ENCODE results near the gene STK10. TPM values are rescaled to one million over a fixed set of nuclear protein-coding genes. Genes with fewer than 3 reads are reported as not detected.

Gene STK10
- total and polyA plus RNA-seq, 4 donors: 2.8 to 21.7 (median 7.7) TPM

DNA sequence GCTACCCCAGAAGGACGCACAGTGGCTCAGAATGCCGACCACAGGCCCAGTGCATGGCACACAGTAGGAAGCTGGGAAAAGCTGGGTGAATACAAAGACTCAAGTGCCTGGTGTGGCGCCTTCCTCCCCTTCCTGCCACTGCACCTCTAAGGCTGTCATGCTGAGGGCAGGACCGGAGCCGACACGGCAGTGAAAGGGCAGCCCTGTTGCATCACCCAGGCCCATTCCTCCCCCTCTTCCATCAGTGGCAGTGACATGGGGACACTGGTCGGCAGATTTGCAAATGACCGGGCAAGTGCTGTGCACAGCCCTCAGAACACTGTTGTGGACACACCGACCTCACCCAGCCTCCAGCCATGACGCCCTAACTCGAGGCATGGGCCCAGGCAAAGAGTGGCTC, 84.0 kb downstream of the STK10 start:
- no peaks in the 10 kb centered on the region for H3K9me3 ChIP-seq (ENCODE audit: control insufficient read depth in 4 of 4, low read length in 3 of 4)
- TF ChIP-seq, protein P1, sequence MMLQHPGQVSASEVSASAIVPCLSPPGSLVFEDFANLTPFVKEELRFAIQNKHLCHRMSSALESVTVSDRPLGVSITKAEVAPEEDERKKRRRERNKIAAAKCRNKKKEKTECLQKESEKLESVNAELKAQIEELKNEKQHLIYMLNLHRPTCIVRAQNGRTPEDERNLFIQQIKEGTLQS (IDR thresholded peaks at IDR 0.05): peak; percentile 76
- TF ChIP-seq, protein P2, sequence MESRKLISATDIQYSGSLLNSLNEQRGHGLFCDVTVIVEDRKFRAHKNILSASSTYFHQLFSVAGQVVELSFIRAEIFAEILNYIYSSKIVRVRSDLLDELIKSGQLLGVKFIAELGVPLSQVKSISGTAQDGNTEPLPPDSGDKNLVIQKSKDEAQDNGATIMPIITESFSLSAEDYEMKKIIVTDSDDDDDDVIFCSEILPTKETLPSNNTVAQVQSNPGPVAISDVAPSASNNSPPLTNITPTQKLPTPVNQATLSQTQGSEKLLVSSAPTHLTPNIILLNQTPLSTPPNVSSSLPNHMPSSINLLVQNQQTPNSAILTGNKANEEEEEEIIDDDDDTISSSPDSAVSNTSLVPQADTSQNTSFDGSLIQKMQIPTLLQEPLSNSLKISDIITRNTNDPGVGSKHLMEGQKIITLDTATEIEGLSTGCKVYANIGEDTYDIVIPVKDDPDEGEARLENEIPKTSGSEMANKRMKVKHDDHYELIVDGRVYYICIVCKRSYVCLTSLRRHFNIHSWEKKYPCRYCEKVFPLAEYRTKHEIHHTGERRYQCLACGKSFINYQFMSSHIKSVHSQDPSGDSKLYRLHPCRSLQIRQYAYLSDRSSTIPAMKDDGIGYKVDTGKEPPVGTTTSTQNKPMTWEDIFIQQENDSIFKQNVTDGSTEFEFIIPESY (IDR thresholded peaks at IDR 0.05): no peak
- TF ChIP-seq HNF4A (conservative IDR thresholded peaks at IDR 0.05) (peak in 1 of 2 donors; percentile 10), RXRA (IDR thresholded peaks at IDR 0.05) (peak in 1 of 2 donors; percentile 7), YY1 (IDR thresholded peaks at IDR 0.05) (no peak)
- H3K4me1 ChIP-seq (ENCODE audit: control insufficient read depth in 4 of 4, insufficient read depth in 4 of 4, low read length in 3 of 4): peaks cover 0 to 12% (median 5%) of the 10 kb centered on the region in 4 donors
- no peak overlapping the region for H3K27ac ChIP-seq (ENCODE audit: low read depth in 1 of 2, low read length in 2 of 2)
- WGBS: 49% methylated on average over 11 of the region's 11 CpGs
- no peaks in the 10 kb centered on the region for H3K27me3 ChIP-seq (ENCODE audit: control insufficient read depth in 4 of 4, insufficient read depth in 4 of 4, low read length in 3 of 4)
- peak; percentile 47 for DNase-seq (ENCODE audit: low spot score)
- no peak overlapping the region for H3K9ac ChIP-seq (ENCODE audit: low read depth in 1 of 2, low read length in 2 of 2)
- no peak overlapping the region for H3K4me3 ChIP-seq (ENCODE audit: low read depth in 1 of 3, low read length in 3 of 3)
- peaks cover 0 to 4% (median 0%) of the 10 kb centered on the region in 4 donors for H3K36me3 ChIP-seq (ENCODE audit: control insufficient read depth in 4 of 4, insufficient read depth in 3 of 4, low read depth in 1 of 4, low read length in 3 of 4)

DNA sequence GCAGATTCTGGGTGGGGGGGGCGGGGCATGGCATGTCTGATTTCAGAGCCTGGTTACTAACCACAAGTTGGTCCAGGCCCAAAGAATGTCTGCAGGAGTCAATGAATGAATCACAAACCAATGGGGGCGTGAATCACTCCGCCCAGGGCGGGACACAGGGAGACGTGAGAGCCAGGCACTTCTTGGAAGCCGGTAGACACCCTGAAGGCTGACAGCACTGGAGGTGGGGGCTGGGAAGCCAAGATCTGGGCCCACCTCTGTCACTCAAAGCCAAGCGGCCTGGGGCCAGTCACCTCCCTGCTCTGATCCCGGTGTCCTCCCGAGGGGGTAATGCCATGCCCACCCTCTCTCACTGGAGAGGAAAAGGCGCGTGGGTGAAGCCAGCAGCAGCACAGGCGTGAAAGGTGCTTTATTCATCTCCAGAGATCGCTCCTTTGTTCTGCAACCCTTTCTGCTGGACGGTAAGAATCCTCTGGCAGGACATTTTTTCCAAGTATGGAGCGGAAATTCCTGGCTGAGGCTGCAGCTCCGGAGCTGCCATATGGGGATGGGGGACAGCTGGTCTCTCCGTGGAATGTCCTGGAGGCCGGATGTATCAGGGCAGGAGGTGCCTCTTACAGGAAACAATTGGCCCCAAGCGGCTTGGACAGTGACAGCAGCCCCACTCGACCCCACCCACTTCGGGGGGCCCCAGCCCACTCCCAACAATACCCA, 85.0 kb downstream of the STK10 start:
- H3K9ac ChIP-seq (ENCODE audit: low read depth in 1 of 2, low read length in 2 of 2): no peak overlapping the region
- TF ChIP-seq, protein P3, sequence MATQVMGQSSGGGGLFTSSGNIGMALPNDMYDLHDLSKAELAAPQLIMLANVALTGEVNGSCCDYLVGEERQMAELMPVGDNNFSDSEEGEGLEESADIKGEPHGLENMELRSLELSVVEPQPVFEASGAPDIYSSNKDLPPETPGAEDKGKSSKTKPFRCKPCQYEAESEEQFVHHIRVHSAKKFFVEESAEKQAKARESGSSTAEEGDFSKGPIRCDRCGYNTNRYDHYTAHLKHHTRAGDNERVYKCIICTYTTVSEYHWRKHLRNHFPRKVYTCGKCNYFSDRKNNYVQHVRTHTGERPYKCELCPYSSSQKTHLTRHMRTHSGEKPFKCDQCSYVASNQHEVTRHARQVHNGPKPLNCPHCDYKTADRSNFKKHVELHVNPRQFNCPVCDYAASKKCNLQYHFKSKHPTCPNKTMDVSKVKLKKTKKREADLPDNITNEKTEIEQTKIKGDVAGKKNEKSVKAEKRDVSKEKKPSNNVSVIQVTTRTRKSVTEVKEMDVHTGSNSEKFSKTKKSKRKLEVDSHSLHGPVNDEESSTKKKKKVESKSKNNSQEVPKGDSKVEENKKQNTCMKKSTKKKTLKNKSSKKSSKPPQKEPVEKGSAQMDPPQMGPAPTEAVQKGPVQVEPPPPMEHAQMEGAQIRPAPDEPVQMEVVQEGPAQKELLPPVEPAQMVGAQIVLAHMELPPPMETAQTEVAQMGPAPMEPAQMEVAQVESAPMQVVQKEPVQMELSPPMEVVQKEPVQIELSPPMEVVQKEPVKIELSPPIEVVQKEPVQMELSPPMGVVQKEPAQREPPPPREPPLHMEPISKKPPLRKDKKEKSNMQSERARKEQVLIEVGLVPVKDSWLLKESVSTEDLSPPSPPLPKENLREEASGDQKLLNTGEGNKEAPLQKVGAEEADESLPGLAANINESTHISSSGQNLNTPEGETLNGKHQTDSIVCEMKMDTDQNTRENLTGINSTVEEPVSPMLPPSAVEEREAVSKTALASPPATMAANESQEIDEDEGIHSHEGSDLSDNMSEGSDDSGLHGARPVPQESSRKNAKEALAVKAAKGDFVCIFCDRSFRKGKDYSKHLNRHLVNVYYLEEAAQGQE (IDR thresholded peaks at IDR 0.05): no peak
- TF ChIP-seq SP1 (IDR thresholded peaks at IDR 0.05): peak; percentile 45
- no peak for TF ChIP-seq MAX (IDR thresholded peaks at IDR 0.05)
- TF ChIP-seq EGR1 (IDR thresholded peaks at IDR 0.05; ENCODE audit: low read depth in 2 of 2): no peak
- peak in 1 of 2 donors; percentile 14 for TF ChIP-seq RXRA (IDR thresholded peaks at IDR 0.05)
- no peak for TF ChIP-seq JUND (IDR thresholded peaks at IDR 0.05)
- TF ChIP-seq HNF4A (conservative IDR thresholded peaks at IDR 0.05): no peak
- no peak for TF ChIP-seq GABPA (IDR thresholded peaks at IDR 0.05 in 1 of 2, conservative IDR thresholded peaks at IDR 0.05 in 1 of 2)
- TF ChIP-seq FOXA2 (IDR thresholded peaks at IDR 0.05): no peak
- TF ChIP-seq NR2F2 (IDR thresholded peaks at IDR 0.05): peak; percentile 74
- no peak for TF ChIP-seq TAF1 (conservative IDR thresholded peaks at IDR 0.05)
- no peak for TF ChIP-seq HNF4G (IDR thresholded peaks at IDR 0.05)
- TF ChIP-seq, protein P4, sequence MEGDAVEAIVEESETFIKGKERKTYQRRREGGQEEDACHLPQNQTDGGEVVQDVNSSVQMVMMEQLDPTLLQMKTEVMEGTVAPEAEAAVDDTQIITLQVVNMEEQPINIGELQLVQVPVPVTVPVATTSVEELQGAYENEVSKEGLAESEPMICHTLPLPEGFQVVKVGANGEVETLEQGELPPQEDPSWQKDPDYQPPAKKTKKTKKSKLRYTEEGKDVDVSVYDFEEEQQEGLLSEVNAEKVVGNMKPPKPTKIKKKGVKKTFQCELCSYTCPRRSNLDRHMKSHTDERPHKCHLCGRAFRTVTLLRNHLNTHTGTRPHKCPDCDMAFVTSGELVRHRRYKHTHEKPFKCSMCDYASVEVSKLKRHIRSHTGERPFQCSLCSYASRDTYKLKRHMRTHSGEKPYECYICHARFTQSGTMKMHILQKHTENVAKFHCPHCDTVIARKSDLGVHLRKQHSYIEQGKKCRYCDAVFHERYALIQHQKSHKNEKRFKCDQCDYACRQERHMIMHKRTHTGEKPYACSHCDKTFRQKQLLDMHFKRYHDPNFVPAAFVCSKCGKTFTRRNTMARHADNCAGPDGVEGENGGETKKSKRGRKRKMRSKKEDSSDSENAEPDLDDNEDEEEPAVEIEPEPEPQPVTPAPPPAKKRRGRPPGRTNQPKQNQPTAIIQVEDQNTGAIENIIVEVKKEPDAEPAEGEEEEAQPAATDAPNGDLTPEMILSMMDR (IDR thresholded peaks at IDR 0.05; ENCODE audit: low read depth, low read length, missing input control): no peak
- TF ChIP-seq, protein P1 (IDR thresholded peaks at IDR 0.05): no peak
- no peak for TF ChIP-seq FOXA1 (IDR thresholded peaks at IDR 0.05)
- no peak for TF ChIP-seq YY1 (IDR thresholded peaks at IDR 0.05)
- no peak for TF ChIP-seq RAD21 (IDR thresholded peaks at IDR 0.05)
- peak overlapping the region in 1 of 2 donors; percentile 36 for H3K27ac ChIP-seq (ENCODE audit: low read depth in 1 of 2, low read length in 2 of 2)
- 75% methylated on average over 21 of the region's 21 CpGs for WGBS
- peaks cover 0 to 12% (median 5%) of the 10 kb centered on the region in 4 donors for H3K4me1 ChIP-seq (ENCODE audit: control insufficient read depth in 4 of 4, insufficient read depth in 4 of 4, low read length in 3 of 4)
- H3K27me3 ChIP-seq (ENCODE audit: control insufficient read depth in 4 of 4, insufficient read depth in 4 of 4, low read length in 3 of 4): no peaks in the 10 kb centered on the region
- no peak overlapping the region for H3K4me3 ChIP-seq (ENCODE audit: low read depth in 1 of 3, low read length in 3 of 3)
- peaks cover 0 to 4% (median 0%) of the 10 kb centered on the region in 4 donors for H3K36me3 ChIP-seq (ENCODE audit: control insufficient read depth in 4 of 4, insufficient read depth in 3 of 4, low read depth in 1 of 4, low read length in 3 of 4)
- H3K9me3 ChIP-seq (ENCODE audit: control insufficient read depth in 4 of 4, low read length in 3 of 4): no peaks in the 10 kb centered on the region
- no peak for DNase-seq (ENCODE audit: low spot score)
